Neural progenitor cell (in vitro differentiated cells): Measurements from ENCODE around the gene SHKBP1.

ENCODE experiments used
- EZH2 ChIP-seq: fragments of 200-600 bp; sonication (generic); IDR thresholded peaks from 2 replicates; pipeline ENCODE4 v1.6.1; 2017; ENCODE audit warnings: antibody characterized with exemption, mild to moderate bottlenecking, moderate library complexity
- EZH2phosphoT487 ChIP-seq: fragments of 200-600 bp; sonication (generic); IDR thresholded peaks from 2 replicates; pipeline ENCODE4 v1.6.1; 2017; ENCODE audit warnings: antibody characterized with exemption
- TF ChIP-seq, protein P1 (sequence below): fragments of 200-600 bp; sonication (generic); IDR thresholded peaks from 2 replicates; pipeline ENCODE4 v1.5.1; 2017; ENCODE audit warnings: antibody characterized with exemption, mild to moderate bottlenecking

DNA sequence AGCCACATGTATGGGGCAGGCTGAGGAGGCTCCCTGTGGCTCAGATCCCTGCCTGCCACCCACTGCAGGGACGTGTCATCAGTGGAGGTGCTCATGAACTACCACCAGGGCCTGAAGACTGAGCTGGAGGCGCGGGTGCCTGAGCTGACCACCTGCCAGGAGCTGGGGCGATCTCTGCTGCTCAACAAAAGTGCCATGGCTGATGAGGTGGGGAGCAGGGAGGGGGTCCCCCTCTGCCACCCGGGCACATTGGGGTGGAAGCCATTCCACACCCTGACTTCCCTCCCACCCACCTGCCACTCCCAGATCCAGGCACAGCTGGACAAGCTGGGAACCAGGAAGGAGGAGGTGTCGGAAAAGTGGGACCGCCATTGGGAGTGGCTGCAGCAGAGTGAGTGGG is 11.3 kb upstream of the SHKBP1 start:
- TF ChIP-seq, protein P1, sequence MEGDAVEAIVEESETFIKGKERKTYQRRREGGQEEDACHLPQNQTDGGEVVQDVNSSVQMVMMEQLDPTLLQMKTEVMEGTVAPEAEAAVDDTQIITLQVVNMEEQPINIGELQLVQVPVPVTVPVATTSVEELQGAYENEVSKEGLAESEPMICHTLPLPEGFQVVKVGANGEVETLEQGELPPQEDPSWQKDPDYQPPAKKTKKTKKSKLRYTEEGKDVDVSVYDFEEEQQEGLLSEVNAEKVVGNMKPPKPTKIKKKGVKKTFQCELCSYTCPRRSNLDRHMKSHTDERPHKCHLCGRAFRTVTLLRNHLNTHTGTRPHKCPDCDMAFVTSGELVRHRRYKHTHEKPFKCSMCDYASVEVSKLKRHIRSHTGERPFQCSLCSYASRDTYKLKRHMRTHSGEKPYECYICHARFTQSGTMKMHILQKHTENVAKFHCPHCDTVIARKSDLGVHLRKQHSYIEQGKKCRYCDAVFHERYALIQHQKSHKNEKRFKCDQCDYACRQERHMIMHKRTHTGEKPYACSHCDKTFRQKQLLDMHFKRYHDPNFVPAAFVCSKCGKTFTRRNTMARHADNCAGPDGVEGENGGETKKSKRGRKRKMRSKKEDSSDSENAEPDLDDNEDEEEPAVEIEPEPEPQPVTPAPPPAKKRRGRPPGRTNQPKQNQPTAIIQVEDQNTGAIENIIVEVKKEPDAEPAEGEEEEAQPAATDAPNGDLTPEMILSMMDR: no peak
- TF ChIP-seq EZH2phosphoT487: no peak
- TF ChIP-seq EZH2: no peak
